ENCODE data around the gene RPL37A.
A peak's percentile ranks its signal among the peaks of the same experiment; 100 is the strongest.

Gene RPL37A

DNA sequence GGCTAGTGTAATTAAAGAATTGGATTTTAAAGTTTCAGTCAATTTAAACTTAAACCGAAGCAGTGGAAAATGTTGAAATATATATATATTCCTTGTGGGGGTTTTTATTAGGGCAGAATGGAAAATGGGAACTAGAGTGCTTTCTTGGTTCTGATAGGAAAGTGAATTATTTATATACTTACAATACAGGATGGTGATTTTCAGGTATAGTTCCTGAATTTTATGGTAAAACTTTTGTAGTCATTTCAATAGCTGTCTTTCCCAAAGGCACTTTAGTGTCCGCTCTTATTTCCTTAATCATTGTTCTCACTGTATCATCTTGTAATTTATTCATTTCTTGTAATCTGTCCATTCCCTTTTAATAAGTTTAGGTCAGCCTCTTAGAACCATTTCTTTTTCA, 1.9 kb downstream of the RPL37A start:
- peak overlapping the region; percentile 95 for H3K4me3 ChIP-seq (ENCODE audit: insufficient read depth, low read depth, low read length)
- H3K36me3 ChIP-seq (ENCODE audit: control insufficient read depth, insufficient read depth, low read length), result peaks cover 45% of the 10 kb centered on the region
- 94 to 100% methylated on average over 2 of the region's 2 CpGs for WGBS, 2 experiments
- no peaks in the 10 kb centered on the region for H3K9me3 ChIP-seq (ENCODE audit: control insufficient read depth, low read length)
- no peak overlapping the region for H3K27ac ChIP-seq (ENCODE audit: insufficient read depth, low read depth, low read length, poor library complexity, severe bottlenecking)
- no peaks in the 10 kb centered on the region for H3K27me3 ChIP-seq (ENCODE audit: control insufficient read depth, insufficient read depth, low read length, poor library complexity, severe bottlenecking)
- H3K4me1 ChIP-seq (ENCODE audit: control insufficient read depth, insufficient read depth, low read length), result peaks cover 12% of the 10 kb centered on the region

DNA sequence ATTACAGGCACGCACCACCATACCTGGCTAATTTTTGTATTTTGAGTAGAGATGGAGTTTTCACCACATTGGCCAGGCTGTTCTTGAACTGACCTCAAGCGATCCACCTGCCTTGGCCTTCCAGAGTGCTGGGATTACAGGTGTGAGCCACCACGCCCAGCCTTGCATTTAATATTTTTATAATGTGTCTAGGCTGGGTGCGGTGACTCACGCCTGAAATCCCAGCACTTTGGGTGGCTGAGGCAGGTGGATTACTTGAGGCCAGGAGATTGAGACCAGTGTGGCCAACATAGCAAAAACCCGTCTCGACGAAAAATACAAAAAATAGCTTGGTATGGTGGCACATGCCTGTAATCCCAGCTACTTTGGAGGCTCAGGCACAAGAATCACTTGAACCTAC, 3.2 kb downstream of the RPL37A start:
- Histone ChIP-seq H3K27ac (ENCODE audit: insufficient read depth, low read depth, low read length, poor library complexity, severe bottlenecking) (no peak overlapping the region), H3K9me3 (ENCODE audit: control insufficient read depth, low read length) (no peaks in the 10 kb centered on the region), H3K27me3 (ENCODE audit: control insufficient read depth, insufficient read depth, low read length, poor library complexity, severe bottlenecking) (no peaks in the 10 kb centered on the region), H3K4me1 (ENCODE audit: control insufficient read depth, insufficient read depth, low read length) (peaks cover 12% of the 10 kb centered on the region), H3K4me3 (ENCODE audit: insufficient read depth, low read depth, low read length) (no peak overlapping the region), H3K36me3 (ENCODE audit: control insufficient read depth, insufficient read depth, low read length) (peaks cover 45% of the 10 kb centered on the region)
- WGBS, 2 experiments, result 93 to 96% methylated on average over 8 of the region's 8 CpGs

DNA sequence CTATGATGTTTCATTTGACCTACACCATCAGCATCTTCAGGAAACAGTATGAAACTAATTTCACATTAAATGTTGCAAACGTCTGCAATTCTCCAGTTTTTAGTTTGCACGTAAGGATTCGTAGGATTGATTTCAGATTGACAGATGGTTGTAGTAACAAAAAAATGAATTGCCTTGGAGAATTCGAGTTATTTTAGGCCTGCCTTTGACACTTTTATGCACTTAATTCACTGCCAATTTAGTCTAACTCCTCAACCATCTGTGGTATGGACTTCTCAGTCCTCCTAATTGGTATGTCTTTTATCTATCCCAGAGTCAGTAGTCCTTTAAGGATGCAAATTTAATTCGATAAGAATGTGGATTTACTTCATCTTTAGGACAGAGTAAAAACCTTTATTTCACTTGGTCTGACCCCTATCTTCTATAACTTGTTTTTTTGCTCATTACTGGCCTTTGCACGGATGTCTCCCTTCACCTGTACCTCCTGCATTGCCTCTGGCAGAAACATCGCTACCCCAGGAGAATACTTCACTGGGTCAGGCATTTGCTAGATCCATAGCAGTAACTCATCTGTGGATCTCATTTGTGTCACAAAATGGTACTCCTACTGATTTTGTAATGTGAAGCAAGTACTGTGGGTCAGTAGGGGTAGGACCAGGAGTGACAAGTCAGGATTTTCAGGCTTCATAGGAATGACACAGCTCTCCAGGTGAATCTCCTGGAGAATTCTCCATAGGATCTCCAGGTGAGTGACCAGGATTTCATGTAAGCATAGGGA, 3.9 kb downstream of the RPL37A start:
- WGBS, 2 experiments, result 94 to 96% methylated on average over 7 of the region's 7 CpGs
- Histone ChIP-seq H3K36me3 (ENCODE audit: control insufficient read depth, insufficient read depth, low read length) (peaks cover 45% of the 10 kb centered on the region), H3K27me3 (ENCODE audit: control insufficient read depth, insufficient read depth, low read length, poor library complexity, severe bottlenecking) (no peaks in the 10 kb centered on the region), H3K27ac (ENCODE audit: insufficient read depth, low read depth, low read length, poor library complexity, severe bottlenecking) (no peak overlapping the region), H3K4me1 (ENCODE audit: control insufficient read depth, insufficient read depth, low read length) (peaks cover 12% of the 10 kb centered on the region), H3K9me3 (ENCODE audit: control insufficient read depth, low read length) (no peaks in the 10 kb centered on the region), H3K4me3 (ENCODE audit: insufficient read depth, low read depth, low read length) (no peak overlapping the region)

DNA sequence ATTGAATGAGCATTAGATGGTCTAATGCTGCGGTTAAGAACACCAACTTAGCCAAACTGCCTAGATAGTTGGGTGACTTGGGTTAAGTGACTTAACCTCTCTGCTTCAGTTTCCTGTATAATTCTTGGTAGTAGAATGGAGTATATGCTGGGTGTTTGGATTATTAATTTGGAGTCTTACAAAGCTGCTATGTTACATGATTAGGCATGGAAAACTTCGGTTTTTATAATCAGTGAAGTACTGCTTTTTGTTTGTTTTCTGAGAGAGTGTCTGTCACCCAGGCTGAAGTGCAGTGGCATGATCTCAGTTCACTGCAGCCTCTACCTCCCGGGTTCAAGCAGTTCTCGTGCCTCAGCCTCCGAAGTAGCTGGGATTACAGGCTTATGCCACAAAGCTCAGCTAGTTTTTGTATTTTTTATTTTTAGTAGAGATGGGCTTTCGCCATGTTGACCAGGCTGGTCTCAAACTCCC, 4.5 kb downstream of the RPL37A start:
- WGBS, 2 experiments, result 94 to 96% methylated on average over 6 of the region's 6 CpGs
- H3K36me3 ChIP-seq (ENCODE audit: control insufficient read depth, insufficient read depth, low read length), result peaks cover 45% of the 10 kb centered on the region
- peaks cover 12% of the 10 kb centered on the region for H3K4me1 ChIP-seq (ENCODE audit: control insufficient read depth, insufficient read depth, low read length)
- no peaks in the 10 kb centered on the region for H3K27me3 ChIP-seq (ENCODE audit: control insufficient read depth, insufficient read depth, low read length, poor library complexity, severe bottlenecking)
- H3K27ac ChIP-seq (ENCODE audit: insufficient read depth, low read depth, low read length, poor library complexity, severe bottlenecking), result no peak overlapping the region
- H3K9me3 ChIP-seq (ENCODE audit: control insufficient read depth, low read length), result no peaks in the 10 kb centered on the region
- H3K4me3 ChIP-seq (ENCODE audit: insufficient read depth, low read depth, low read length), result no peak overlapping the region

GRCh38 chr2:216503697-216504375, 5.2 kb downstream of the RPL37A start:
- no peaks in the 10 kb centered on the region for H3K27me3 ChIP-seq (ENCODE audit: control insufficient read depth, insufficient read depth, low read length, poor library complexity, severe bottlenecking)
- peaks cover 45% of the 10 kb centered on the region for H3K36me3 ChIP-seq (ENCODE audit: control insufficient read depth, insufficient read depth, low read length)
- no peaks in the 10 kb centered on the region for H3K9me3 ChIP-seq (ENCODE audit: control insufficient read depth, low read length)
- H3K27ac ChIP-seq (ENCODE audit: insufficient read depth, low read depth, low read length, poor library complexity, severe bottlenecking), result no peak overlapping the region
- WGBS, 2 experiments, result 95% methylated on average over 5 of the region's 5 CpGs
- peaks cover 12% of the 10 kb centered on the region for H3K4me1 ChIP-seq (ENCODE audit: control insufficient read depth, insufficient read depth, low read length)
- no peak overlapping the region for H3K4me3 ChIP-seq (ENCODE audit: insufficient read depth, low read depth, low read length)

- Histone ChIP-seq H3K36me3 (ENCODE audit: control insufficient read depth, insufficient read depth, low read length) (peaks cover 45% of the 10 kb centered on the region), H3K27ac (ENCODE audit: insufficient read depth, low read depth, low read length, poor library complexity, severe bottlenecking) (no peak overlapping the region), H3K4me3 (ENCODE audit: insufficient read depth, low read depth, low read length) (no peak overlapping the region), H3K9me3 (ENCODE audit: control insufficient read depth, low read length) (no peaks in the 10 kb centered on the region), H3K27me3 (ENCODE audit: control insufficient read depth, insufficient read depth, low read length, poor library complexity, severe bottlenecking) (no peaks in the 10 kb centered on the region), H3K4me1 (ENCODE audit: control insufficient read depth, insufficient read depth, low read length) (peaks cover 12% of the 10 kb centered on the region)
- WGBS, 2 experiments, result 86 to 100% methylated on average over 1 of the region's 1 CpG
Measured at GRCh38 chr2:216504376-216504762, 5.7 kb downstream of the RPL37A start.

GRCh38 chr2:216505133-216506106, 6.8 kb downstream of the RPL37A start:
- H3K4me3 ChIP-seq (ENCODE audit: insufficient read depth, low read depth, low read length), result no peak overlapping the region
- no peaks in the 10 kb centered on the region for H3K9me3 ChIP-seq (ENCODE audit: control insufficient read depth, low read length)
- no peak overlapping the region for H3K27ac ChIP-seq (ENCODE audit: insufficient read depth, low read depth, low read length, poor library complexity, severe bottlenecking)
- peaks cover 8% of the 10 kb centered on the region for H3K4me1 ChIP-seq (ENCODE audit: control insufficient read depth, insufficient read depth, low read length)
- 90 to 95% methylated on average over 15 of the region's 15 CpGs for WGBS, 2 experiments
- peaks cover 36% of the 10 kb centered on the region for H3K36me3 ChIP-seq (ENCODE audit: control insufficient read depth, insufficient read depth, low read length)
- no peaks in the 10 kb centered on the region for H3K27me3 ChIP-seq (ENCODE audit: control insufficient read depth, insufficient read depth, low read length, poor library complexity, severe bottlenecking)

DNA sequence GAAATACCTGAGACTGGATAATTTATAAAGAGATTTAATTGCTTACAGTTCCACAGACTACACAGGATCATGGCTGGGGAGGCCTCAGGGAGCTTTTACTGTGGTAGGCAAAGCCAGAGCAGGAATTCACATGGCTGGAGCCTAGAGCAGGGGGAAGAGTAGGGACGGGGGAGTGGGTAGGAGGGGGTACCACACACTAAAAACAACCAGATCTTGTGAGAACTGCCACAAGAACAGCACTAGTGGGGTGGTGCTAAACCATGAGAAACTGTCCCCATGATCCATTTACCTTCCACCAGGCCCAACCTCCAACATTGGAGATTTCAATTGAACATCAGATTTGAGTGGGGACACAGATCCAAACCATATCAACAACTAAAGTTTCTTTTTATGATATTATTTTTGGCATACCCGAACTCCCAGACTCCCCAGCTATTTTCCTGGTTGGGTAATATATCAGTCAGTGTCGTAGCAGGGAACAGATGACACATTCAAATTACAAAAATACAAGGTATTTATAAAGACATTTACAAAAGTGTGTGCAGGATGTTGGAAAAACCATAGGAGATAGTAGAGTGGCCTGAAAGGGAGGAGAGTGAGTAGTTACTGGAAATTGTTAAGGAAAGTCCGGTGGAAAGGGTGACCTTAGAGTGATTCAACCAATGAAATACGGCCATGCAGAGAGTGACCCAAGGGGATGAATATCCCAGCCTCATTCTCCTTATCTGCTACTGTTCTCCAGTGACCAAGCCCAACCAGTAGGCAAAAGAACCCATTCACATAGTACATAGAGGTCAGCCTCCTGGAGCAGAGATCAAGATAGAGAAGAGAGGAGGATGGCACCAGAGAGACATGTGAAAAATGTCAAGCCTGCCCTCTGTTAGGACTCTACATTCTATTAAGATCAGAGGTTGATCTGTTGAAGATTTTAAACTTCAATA, 8.8 kb downstream of the RPL37A start:
- Histone ChIP-seq H3K27ac (ENCODE audit: insufficient read depth, low read depth, low read length, poor library complexity, severe bottlenecking) (no peak overlapping the region), H3K4me1 (ENCODE audit: control insufficient read depth, insufficient read depth, low read length) (no peaks in the 10 kb centered on the region), H3K9me3 (ENCODE audit: control insufficient read depth, low read length) (no peaks in the 10 kb centered on the region), H3K27me3 (ENCODE audit: control insufficient read depth, insufficient read depth, low read length, poor library complexity, severe bottlenecking) (no peaks in the 10 kb centered on the region), H3K4me3 (ENCODE audit: insufficient read depth, low read depth, low read length) (no peak overlapping the region), H3K36me3 (ENCODE audit: control insufficient read depth, insufficient read depth, low read length) (peaks cover 21% of the 10 kb centered on the region)
- 85 to 90% methylated on average over 3 to 5 of the region's 5 CpGs for WGBS, 2 experiments

- WGBS, 2 experiments, result 100% methylated on average over 1 of the region's 1 CpG; no CpG with 5 or more reads in 1 of the 2 experiments
- peaks cover 13% of the 10 kb centered on the region for H3K36me3 ChIP-seq (ENCODE audit: control insufficient read depth, insufficient read depth, low read length)
Measured at GRCh38 chr2:216508229-216508628, 9.6 kb downstream of the RPL37A start.

More at GRCh38 chr2:216508229-216508628, 9.6 kb downstream of the RPL37A start:
- Histone ChIP-seq H3K27me3 (ENCODE audit: control insufficient read depth, insufficient read depth, low read length, poor library complexity, severe bottlenecking) (no peaks in the 10 kb centered on the region), H3K4me1 (ENCODE audit: control insufficient read depth, insufficient read depth, low read length) (no peaks in the 10 kb centered on the region), H3K27ac (ENCODE audit: insufficient read depth, low read depth, low read length, poor library complexity, severe bottlenecking) (no peak overlapping the region), H3K9me3 (ENCODE audit: control insufficient read depth, low read length) (no peaks in the 10 kb centered on the region), H3K4me3 (ENCODE audit: insufficient read depth, low read depth, low read length) (no peak overlapping the region)

Measured in ectodermal cell (in vitro differentiated cells).